Superior temporal gyrus (tissue), 1 donor: Measurements from ENCODE around the gene TENT4A.

Experiments
- DNase-seq: peaks from one replicate; pipeline ENCODE4 v3.0.0-alpha.2; 2016; ENCODE audit errors: extremely low spot score

The TENT4A gene

DNA sequence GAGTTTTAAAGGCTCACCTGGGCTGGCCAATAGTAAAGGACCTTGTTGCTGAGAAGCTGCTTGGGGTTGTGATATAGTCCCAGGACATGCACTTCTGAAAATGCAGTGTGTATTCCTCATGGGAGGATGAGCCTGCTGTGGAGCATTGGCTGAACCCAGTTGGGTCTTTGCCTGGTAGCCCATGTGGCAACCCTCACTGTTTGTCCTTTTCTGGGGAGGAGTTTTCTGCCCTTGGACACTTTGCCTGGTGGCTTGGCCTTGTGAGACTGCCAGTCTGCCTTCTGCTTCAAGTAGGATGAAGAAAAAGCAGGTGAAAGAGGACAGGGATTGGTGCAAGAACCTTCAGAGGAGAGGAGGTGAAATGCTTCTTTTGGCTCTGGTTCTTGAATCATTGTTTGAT is 4.0 kb downstream of the TENT4A start:
- no peak for DNase-seq

DNA sequence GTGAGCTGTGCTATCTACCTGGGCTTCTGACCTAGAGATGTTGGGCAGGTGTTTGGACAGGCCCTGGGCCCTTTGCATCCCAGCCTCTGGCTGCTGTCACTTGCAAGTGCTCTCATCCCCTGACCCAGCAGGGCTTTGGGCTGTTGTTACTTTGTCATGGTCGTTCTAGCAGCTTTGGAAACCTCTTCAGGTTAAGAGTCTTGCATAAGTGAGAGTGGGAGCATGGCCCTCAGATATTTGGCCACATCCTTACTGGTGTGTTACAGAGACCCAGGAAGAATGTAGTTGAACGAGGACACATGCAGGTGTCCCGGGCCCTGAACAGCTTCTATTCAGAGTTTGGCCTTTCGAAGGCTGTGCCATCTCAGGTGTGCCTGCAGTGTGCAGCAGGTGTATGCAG is 4.5 kb downstream of the TENT4A start:
- no peak for DNase-seq

DNA sequence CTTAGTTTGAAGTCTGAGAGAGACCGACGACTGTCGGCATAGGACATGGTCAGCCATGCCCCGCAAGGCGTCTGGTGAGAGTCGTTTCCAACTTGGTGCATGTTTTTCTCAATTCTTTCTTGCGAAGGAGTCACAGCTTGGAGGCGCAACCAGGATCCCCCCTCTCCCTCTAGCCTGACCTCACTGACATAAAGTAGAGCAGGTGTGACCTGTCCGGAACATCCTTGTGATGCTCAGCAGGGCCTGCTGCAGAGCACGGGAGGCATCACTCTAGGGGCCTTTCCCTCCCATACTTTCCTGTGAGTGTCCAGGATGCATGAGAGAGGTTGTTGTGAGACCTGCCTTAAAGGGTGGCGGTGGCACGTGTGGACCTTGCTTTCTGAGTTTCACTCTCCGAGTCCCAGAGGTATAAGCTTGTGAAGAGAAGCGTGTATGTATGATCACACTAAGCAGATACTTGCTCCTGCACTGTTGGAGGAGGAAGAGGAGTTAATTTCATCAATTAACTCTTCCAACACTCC is 5.0 kb downstream of the TENT4A start:
- no peak for DNase-seq

DNA sequence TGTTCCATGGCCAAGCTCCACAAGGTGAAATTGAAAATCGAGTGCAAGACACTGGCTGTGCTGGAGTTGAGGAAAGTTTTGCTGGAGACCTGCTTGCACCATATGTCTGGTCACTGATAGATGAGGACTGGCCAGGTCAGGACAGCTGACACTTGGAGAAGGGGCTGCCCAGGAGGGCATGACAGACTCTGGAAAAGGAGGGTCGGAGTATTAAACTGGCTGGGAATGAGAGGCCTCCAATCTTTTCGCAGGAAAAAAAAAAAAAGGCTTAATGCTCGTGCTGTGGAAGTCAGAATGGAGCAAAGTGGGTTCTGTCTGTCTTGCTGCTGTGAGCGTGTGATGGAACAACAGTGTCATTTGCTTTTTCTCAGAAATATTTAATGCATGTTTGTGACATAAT is 5.5 kb downstream of the TENT4A start:
- DNase-seq: no peak

DNA sequence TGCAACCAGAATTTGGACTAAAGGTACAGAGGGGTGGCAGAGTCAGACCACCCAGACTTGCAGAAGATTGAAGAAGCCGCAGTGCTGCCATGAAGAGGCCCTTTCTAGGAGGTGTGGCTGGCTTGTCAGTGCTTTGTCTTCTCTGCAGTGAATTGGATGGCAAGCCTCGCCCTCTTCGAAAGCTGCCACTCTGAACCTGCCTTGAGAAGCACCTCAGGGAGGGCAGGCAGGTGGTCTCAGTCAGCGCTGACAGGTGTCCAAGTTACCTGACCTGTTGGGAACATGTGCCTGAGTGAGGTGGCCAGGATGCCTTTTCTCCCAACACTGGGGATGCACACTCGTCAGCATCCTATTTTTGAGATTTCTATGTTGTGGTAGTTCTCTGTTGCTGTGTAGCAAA is 6.2 kb downstream of the TENT4A start:
- no peak for DNase-seq

DNA sequence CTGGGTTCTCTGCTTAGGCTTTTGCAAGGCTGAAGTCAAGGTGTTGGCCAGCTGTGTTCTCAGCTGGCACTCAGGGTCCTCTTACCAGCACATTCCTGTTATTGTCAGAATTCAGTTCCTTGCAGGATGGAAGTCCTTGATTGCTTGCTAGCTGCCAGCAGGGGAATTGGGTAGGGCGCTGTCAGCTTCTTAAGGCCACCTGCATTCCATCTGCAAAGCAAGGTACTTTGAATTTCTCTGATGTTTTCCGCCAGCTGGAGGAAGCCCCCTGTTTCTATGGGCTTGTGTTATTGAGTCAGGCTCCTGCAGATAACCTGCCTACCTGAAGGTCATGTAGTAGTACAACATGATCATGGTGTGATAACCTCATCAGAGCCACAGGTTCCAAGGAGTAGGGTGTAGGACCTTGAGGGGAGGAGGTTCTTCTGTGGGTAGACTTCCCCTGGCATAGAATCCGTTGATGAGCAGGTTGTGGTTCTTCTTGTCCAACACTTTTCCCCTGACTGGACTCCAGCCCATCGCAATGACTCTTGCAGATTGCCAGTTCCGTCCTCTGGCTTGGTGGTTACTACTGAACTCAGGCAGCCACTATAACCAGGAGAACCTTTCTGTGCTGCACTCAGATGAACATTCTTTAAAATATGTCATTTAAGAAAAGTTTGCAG is 6.8 kb downstream of the TENT4A start:
- DNase-seq: no peak

DNA sequence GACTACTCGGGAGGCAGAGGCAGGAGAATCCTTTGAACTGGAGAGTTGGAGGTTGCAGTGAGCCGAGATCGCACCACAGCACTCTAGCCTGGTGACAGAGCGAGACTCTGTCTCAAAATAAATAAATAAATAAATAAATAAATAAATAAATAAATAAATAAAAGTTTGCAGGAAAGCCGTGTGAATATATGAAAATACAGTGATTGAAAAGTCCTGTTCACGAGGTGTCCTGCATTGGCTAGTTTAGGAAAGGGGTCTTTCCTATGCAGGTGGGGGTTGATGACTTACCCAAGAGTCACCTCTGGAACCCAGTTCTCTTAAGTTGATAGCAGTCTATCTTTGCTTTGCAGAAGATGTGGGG is 7.3 kb downstream of the TENT4A start:
- no peak for DNase-seq

DNA sequence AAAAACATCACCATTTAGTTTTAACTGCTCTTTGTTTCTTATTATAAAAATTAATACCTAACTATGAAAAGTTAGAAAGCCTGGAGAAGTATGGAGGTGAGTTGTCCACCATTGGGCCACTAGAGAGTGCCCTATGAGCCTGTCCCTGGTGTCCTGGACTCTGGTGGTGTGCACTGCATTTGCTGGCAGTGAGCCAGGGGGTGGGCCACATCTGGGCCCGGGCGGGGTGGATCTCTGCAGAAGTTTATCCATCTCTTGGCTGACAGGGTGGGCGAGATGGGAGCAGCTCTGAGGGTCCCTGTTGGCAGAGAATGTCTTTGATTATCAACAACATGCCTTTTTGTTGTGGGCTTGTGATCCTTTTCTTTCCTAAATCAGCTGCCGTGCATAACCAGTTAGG is 8.2 kb downstream of the TENT4A start:
- no peak for DNase-seq

DNA sequence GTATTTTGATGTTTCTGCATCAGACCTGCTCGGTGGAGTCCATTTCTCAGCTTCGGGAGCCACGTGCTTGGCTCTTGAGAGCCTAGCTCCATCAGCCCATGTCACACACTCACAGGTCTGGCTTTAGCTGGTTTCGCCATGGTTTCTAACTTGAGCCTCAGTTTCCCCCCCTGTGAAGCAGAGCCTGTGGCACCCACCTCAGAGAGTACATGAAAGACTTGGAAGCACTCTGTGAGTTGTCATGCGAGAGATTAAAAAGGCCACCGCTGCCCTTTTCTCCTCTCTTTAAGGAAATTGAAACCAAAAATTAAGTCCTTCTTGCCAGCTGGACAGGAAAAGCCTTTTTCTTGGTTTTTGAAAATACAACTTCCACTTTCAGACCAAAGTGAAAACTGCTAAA is 8.8 kb downstream of the TENT4A start:
- DNase-seq: no peak

DNA sequence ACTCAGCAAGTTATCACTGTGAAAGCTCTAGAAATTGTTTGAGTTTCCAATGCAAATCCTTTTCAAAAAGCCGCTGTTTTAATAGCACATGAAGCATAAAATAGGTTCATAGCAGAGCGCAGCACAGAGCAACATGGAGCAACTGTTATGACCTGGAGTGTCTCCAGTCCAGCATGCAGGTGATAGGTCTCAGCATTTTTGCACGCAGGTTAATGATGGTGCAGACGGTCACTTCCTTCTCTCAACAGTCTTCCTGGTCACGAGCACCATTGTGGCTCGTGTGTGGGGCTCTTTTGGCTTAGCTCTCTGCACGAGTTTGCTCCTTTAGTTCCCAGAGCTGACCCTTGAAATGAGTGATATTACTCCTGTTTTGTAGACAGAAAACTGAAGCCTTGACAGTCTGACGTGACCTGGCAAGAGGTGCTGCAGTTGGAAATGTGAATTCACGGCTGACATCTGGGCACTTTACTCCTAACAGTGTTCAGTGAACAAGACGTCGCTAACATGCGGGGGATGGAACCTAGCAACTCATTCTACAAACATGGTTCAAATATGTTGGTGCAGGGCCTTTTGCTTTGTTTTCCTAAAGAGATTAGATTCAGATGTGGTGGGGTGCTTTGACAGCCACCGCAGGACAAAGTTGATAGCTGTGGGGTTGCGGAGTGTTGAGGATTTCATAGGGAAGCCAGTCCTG is 10.0 kb downstream of the TENT4A start:
- no peak for DNase-seq

DNA sequence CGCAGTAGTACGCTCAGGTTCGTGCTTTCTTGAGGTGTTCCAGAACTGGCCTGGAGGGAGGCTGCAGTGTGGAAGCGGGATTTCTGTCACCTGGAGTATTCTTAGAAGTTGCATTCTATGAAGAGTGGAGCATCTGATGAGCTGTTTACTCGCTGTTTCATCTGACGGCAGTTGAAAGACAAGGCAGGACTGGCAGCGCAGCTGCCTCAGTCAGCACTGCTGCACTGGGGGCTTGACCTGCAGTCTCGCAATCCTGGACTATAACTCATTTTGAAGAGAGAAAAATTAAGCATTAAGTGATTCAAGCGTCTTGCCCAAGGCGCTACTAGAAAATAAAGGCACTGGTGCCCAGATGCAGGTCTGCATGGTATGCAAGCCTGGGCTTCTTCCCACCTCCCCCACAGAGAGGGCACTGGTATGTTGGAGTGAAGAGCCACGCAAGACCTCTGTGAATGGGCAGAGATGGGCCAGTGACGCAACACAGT is 10.6 kb downstream of the TENT4A start:
- no peak for DNase-seq

DNA sequence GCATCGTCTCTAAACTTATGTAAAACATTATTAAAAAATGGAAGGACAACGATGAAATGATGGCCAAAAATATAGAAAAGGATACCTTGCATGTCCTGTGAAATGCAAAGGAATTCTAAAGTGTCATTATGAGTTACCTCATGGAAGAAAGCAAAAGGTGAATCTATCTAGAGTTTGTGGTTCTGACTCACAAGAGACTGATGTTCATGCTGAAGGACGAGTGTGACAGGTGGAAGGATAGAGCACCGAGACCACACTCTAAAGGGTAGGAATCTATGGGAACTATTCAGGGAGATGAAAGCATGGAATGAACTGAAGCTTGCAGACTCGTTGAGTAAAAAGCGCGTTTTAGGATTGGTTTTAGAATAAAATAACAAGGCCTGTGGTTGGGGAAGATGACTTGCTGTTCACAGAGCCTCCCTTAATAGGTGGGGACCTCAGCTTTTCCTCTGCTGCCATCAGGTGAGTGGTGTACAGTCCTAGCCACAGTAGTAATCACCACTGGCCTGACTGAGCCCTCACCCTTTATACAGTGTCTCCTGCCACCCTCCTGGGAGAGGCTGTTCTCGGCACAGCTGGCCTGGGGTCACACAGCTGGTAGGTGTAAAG is 11.2 kb downstream of the TENT4A start:
- no peak for DNase-seq

DNA sequence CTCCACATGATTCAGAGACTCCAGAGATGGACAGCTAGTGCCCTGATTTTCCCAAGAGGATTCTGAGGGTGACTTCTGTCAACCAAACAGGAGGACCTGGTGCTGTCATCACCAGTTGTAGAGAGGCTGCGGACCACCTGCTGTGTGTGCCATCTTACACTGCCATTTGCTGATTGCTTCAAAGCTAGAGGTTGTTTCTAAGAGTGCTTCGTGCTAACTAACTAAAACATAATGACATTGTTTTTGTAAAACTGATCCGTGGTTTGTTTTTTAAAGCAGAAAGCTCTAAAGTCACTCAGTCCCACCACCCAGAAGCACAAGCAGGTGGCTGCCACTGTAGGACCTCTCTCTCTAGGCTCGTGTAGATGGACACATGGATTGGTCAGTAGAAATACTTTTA is 12.2 kb downstream of the TENT4A start:
- no peak for DNase-seq

DNA sequence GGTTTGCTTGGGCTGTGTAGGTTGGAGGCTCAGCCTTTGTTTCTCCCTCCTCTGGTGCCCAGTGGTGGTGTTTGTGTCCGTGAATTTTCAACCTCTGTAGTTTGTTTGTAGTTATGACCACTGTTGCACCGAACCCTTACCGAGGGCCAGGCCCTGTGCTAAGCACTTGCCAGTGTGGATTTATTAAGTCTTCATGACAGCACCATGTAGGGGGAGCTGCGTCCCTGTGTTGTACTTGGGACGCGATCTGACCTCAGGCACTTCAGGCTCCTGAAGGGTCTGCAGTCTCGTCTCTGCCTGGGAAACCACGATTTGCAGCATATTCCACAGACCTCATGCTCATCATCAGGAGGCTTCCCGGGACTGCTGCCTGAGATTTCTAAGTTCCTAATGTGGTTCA is 12.8 kb downstream of the TENT4A start:
- DNase-seq: no peak

DNA sequence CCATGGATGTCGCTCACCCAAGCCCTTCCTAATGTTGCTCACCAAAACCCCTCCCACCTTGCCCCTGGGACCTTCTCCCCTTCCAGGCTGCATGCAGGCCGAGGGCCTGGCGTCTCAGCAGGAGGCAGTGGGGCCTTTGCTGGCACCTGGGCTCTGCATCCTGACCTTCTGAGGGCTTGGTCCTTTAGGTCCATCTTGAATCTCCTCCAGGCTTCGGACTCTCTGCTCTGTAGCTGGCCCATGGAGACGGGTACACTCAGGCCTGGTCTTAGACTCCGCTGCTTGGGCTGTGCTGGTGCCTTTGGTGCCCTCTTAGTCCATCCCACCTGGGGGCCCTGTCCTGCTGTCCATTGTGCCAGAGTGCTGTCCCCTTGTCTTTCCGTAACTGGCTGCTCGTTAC is 14.0 kb downstream of the TENT4A start:
- DNase-seq: no peak

DNA sequence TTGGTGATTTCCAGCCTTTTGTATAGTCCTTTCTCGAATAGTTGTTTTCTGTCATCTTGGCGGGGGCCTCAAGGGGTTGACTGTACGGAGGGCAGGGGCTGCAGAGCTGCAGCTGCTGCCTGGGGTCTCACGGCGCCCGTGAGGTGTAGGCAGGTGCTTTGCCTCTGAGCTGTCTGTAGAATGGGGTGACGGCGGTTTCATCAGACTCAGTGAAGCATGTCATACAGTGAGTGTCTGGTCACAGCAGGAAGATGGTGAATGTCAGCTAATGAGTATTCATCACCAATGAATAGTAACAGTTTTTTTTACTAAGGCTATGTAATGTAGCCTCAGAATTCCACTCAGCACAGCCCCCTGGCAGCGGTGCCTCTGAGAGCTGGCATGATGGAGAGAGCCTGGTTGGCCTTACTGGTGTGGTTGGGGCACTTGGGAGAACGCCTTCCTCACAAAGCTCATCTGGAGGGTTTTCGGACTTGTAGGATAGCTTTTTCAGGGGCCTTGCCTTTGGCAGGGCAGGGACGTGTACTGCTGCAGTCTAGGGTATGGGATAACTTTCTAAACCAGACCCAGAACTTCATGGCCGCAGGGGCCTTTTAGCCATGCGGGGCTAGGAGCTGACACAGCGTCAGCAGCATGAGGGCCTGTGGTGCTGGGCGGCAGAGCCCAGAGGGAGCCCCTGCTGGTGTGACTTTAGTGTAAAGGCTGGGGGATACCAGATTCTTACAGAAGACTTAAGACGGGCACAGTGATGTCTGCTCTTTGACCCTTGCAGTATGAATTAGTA is 15.0 kb downstream of the TENT4A start:
- no peak for DNase-seq

DNA sequence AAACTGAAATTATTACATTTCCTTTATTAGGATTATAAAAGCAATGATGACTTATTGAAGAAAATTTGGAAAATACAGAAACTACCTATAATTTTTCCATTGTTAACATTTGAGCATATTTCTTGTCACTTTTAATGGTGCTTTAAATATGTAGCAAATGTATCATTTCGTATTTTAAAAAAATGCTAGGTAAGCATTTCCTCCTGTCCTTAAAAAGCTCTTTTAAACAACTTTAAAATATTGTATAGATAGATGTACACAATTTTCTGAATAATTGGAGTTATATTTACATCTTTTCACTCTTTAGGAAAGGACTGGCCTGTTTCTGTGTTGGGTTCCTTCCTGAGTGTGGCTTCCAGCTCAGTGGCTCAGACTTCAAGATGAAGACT is 15.6 kb downstream of the TENT4A start:
- DNase-seq: no peak

DNA sequence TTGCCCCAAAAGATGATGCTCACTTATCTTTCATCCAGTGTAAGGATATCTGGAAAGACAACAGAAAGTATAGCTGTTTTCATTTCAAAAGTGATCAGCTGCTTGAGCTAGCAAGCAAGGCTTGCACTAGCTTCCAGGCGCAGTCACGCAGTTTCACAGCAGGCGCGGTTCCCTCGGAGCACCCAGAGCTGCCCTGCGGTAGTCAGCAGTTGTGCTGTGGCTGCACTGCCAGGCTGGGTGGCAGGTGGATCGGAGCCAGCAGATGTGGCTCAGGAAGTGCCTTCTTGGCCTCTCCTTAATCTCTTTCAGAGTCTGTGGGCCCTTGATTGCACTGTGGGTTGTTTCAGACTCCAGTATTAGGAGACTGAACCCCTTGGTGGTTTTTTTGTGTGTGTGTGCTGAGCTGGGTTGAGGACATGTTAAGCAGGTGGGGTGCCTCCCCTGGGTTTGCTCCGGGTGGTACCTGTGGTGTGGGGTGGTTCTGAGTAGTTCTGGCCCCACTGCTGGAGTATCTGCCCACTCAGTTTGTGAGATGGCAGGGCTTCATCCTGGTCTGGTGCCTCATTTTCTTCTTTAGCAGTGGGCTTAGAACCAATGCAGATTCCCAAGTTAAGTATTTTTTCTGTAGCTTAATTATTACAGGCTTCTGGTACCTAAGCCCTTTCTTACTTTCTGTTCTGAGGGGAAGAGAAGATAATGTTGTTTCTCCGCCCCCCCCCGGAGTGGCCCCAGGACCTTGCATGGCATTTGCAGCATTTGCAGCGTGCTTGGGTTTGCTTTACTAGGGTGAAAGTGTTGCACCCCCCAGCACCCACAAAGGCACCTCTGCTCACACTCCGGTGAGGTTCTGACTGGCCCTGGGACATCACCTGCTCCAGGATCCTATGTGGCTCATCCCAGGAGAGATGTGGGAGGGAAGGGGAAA is 16.4 kb downstream of the TENT4A start:
- peak; percentile 3 for DNase-seq

DNA sequence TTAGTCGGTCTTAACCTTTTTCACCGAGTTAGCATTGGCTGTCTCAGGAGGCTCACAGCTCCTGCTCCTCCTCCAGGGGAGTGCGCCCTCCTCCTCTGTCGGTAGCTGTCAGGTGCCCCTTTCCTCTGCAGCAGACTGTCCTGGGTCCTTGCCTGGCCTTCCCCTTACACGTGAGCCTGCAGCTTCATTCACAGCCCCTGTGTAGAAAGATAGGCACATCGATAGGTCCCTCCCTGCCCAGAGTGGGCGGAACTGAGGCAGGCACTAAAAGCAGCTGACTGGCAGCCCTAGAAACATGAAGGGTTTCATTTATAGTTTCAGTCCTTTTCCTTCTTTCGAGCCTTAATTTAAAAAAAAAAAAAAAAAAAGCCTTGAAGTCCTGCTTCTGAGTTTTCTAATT is 17.2 kb downstream of the TENT4A start:
- DNase-seq: peak; percentile 12

DNA sequence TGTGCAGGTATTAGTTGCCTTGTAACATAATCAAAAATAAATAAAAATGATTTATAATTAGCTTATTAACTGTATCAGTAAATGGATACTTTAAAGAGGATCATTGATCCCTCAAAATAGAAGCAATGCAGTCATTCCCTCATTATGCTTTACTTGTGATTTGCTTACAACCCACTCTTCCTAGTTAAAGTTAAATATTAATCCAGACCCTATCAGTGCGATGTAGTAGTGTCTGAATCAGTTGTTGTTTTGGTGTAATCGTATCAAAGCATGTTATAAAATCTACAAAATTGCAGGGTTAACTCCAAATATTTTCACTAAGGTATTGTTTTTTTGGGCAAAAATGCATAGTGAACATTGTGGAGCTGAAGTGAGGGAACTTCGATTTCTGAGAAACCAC is 17.6 kb downstream of the TENT4A start:
- no peak for DNase-seq
